Caco-2 (cell line): ENCODE measurements around the gene CDK5RAP2. TPM values are rescaled to one million over a fixed set of nuclear protein-coding genes. Genes with fewer than 3 reads are reported as not detected.

Experiments used
- BruUV-seq: library from RNA; stranded (reverse); fragments of 400-500 nt; replicated peaks from 2 replicates; lab custom pipeline; 2021; lab: Mats Ljungman, UMichigan
- CTCF ChIA-PET: fragments of 300-600 bp; sonication (Branson Sonifier 250); formaldehyde crosslinking; loops from one replicate; lab custom pipeline; 2022; ENCODE audit warnings: antibody characterized with exemption; lab: Charles Lee
- POLR2A ChIA-PET: fragments of 300-600 bp; sonication (Branson Sonifier 250); formaldehyde crosslinking; loops from one replicate; lab custom pipeline; 2022; ENCODE audit warnings: antibody characterized with exemption; lab: Charles Lee
- DNase-seq, 2 experiments: peaks; one replicate each; pipeline versions ENCODE4 v3.0.0 to v3.0.0-alpha.2; 2020 to 2022
- H3K27me3 ChIP-seq: replicated peaks from 2 replicates; pipeline ENCODE4 v1.6.0; 2011; ENCODE audit warnings: low read length; ENCODE audit not compliant: control insufficient read depth, insufficient read depth
- H3K36me3 ChIP-seq: 2 replicates; pipeline ENCODE4 v1.5.1; 2011; ENCODE audit warnings: low read length; ENCODE audit not compliant: control insufficient read depth, insufficient read depth
- H3K4me1 ChIP-seq: fragments of 250-450 bp; sonication (Bioruptor Pico); 2 replicates; pipeline ENCODE4 v1.5.1; 2020; ENCODE audit warnings: mild to moderate bottlenecking
- H3K4me3 ChIP-seq: 2 replicates; pipeline ENCODE4 v1.5.1; 2011; ENCODE audit warnings: low read depth, mild to moderate bottlenecking, control low read depth, low read length
- H3K9me3 ChIP-seq: fragments of 250-450 bp; sonication (Bioruptor Pico); 2 replicates; pipeline ENCODE4 v1.5.1; 2020; ENCODE audit warnings: mild to moderate bottlenecking, moderate library complexity
- H3K27ac Mint-ChIP-seq: one replicate; pipeline ENCODE4 v1.8.0; 2022; ENCODE audit warnings: mixed read lengths; ENCODE audit not compliant: unreplicated experiment
- H3K27me3 Mint-ChIP-seq: one replicate; pipeline ENCODE4 v1.8.0; 2022; ENCODE audit warnings: mixed read lengths; ENCODE audit not compliant: insufficient read depth, unreplicated experiment
- H3K36me3 Mint-ChIP-seq: one replicate; pipeline ENCODE4 v1.8.0; 2022; ENCODE audit warnings: mild to moderate bottlenecking, mixed read lengths; ENCODE audit not compliant: insufficient read depth, unreplicated experiment
- H3K4me1 Mint-ChIP-seq: one replicate; pipeline ENCODE4 v1.8.0; 2022; ENCODE audit warnings: low read depth, mixed read lengths; ENCODE audit not compliant: unreplicated experiment
- H3K4me3 Mint-ChIP-seq: one replicate; pipeline ENCODE4 v1.8.0; 2022; ENCODE audit warnings: mild to moderate bottlenecking, moderate library complexity, mixed read lengths; ENCODE audit not compliant: unreplicated experiment
- H3K9me3 Mint-ChIP-seq: one replicate; pipeline ENCODE4 v1.8.0; 2022; ENCODE audit warnings: mixed read lengths; ENCODE audit not compliant: unreplicated experiment
- intact Hi-C: fragments of 100-400 bp; cut with micrococcal nuclease; formaldehyde crosslinking; loops from one replicate; pipeline ENCODE4 v1.10.0; 2022; ENCODE audit not compliant: unreplicated experiment
- total RNA-seq: library from RNA; stranded (reverse); gene quantifications from 2 replicates; pipeline ENCODE4 v1.2.3, GENCODE V29; 2022
- TF ChIP-seq, protein P1 (sequence below), 2 experiments: fragments of 200-600 bp in 1 of 2; IDR thresholded peaks; 1 replicate in 1 of 2; 2 replicates in 1 of 2; pipeline versions ENCODE4 v1.5.1 to v1.8.0; 2011 to 2022; ENCODE audit warnings: antibody characterized with exemption in 1 of 2, control low read depth in 1 of 2, inconsistent platforms in 1 of 2, low read depth in 1 of 2, low read length in 1 of 2, mild to moderate bottlenecking in 1 of 2, moderate library complexity in 1 of 2; ENCODE audit not compliant: insufficient read depth in 1 of 2, severe bottlenecking in 1 of 2, unreplicated experiment in 1 of 2

Gene CDK5RAP2
- total RNA-seq, 1 experiment from 2014 or later: 71.3 TPM

DNA sequence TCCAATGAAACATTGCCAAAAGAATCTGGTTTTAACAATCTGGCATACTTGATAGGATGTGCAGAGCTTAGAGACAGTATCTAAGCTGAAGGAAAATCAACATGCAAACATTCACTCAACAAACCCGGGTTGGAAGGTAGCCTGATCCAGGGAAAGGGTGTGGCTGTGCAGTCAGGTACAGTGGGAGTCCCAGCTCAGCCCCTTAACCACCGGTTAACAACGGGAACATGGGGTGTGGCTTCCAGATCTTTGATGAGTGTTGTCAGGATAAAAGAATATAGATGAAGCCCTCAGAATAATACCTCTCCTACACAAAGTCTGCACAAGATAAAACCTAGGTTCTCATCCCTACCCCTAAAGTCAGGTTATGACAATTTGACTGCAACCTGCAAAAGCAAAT lies 127.3 kb downstream of the CDK5RAP2 start:
- BruUV-seq: no TSS peak
- TF ChIP-seq, protein P1, sequence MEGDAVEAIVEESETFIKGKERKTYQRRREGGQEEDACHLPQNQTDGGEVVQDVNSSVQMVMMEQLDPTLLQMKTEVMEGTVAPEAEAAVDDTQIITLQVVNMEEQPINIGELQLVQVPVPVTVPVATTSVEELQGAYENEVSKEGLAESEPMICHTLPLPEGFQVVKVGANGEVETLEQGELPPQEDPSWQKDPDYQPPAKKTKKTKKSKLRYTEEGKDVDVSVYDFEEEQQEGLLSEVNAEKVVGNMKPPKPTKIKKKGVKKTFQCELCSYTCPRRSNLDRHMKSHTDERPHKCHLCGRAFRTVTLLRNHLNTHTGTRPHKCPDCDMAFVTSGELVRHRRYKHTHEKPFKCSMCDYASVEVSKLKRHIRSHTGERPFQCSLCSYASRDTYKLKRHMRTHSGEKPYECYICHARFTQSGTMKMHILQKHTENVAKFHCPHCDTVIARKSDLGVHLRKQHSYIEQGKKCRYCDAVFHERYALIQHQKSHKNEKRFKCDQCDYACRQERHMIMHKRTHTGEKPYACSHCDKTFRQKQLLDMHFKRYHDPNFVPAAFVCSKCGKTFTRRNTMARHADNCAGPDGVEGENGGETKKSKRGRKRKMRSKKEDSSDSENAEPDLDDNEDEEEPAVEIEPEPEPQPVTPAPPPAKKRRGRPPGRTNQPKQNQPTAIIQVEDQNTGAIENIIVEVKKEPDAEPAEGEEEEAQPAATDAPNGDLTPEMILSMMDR (IDR thresholded peaks at IDR 0.05; ENCODE audit: insufficient read depth in 1 of 2, low read depth in 1 of 2, low read length in 1 of 2, severe bottlenecking in 1 of 2, unreplicated experiment in 1 of 2): no peak
- H3K9me3 Mint-ChIP-seq: no peaks in the 10 kb centered on the region
- no peak overlapping the region for H3K4me3 Mint-ChIP-seq
- Histone ChIP-seq H3K27me3 (no peaks in the 10 kb centered on the region), H3K4me3 (no peak overlapping the region), H3K4me1 (no peaks in the 10 kb centered on the region), H3K9me3 (no peaks in the 10 kb centered on the region), H3K36me3 (no peaks in the 10 kb centered on the region; the same call in 1 of the 2 replicates)
- ChIA-PET CTCF (no interaction called here), POLR2A (no interaction called here)
- H3K36me3 Mint-ChIP-seq: peaks cover 17% of the 10 kb centered on the region
- H3K4me1 Mint-ChIP-seq: no peaks in the 10 kb centered on the region
- no peak overlapping the region for H3K27ac Mint-ChIP-seq
- DNase-seq: no peak
- no peaks in the 10 kb centered on the region for H3K27me3 Mint-ChIP-seq
- intact Hi-C loops: no loop called here

DNA sequence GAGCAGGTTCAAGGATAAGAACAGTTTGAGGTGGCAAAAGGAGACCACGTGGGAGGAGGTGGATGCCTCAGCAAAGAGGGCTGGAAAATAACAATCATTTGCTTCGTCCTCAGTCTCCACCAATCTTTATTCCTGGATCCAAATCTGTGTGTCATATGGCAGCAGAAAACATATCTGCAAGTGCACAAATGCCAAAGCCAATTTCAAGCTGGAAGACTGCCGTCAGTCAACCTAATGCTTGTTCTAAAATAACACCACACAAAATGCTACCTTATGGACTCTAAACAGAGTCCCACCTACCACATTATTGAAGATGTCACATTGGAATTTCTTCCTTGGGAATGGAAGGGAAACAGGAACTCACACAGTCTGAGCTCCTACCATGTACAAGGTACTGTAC lies 129.1 kb downstream of the CDK5RAP2 start:
- Histone ChIP-seq H3K4me1 (no peaks in the 10 kb centered on the region), H3K27me3 (no peaks in the 10 kb centered on the region), H3K4me3 (no peak overlapping the region), H3K9me3 (no peaks in the 10 kb centered on the region), H3K36me3 (no peaks in the 10 kb centered on the region; the same call in 1 of the 2 replicates)
- CTCF ChIA-PET: no interaction called here
- TF ChIP-seq, protein P1 (IDR thresholded peaks at IDR 0.05; ENCODE audit: insufficient read depth in 1 of 2, low read depth in 1 of 2, low read length in 1 of 2, severe bottlenecking in 1 of 2, unreplicated experiment in 1 of 2): no peak
- no peak for DNase-seq
- H3K4me1 Mint-ChIP-seq: no peaks in the 10 kb centered on the region
- no peaks in the 10 kb centered on the region for H3K9me3 Mint-ChIP-seq
- H3K4me3 Mint-ChIP-seq: no peak overlapping the region
- intact Hi-C loops: no loop called here
- no TSS peak for BruUV-seq
- no peak overlapping the region for H3K27ac Mint-ChIP-seq
- POLR2A ChIA-PET: no interaction called here
- H3K36me3 Mint-ChIP-seq: peaks cover 24% of the 10 kb centered on the region
- H3K27me3 Mint-ChIP-seq: no peaks in the 10 kb centered on the region

DNA sequence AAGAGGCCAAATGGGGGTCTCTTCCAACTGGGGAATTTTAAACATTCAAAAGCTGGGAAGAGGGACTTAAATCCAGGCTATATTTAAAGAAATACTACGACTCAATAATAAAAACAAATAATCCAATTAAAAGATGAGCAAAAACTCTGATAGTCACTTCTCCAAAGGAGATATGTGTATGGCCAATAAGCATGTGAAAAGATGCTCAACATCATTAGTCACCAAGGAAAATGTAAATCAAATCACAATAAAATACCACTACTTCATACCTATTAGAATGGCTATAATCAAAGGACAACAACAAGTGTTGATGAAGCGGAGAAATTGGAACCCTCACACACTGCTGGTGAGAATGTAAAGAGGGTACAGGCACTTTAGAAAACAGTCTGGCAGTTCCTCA lies 130.4 kb downstream of the CDK5RAP2 start:
- intact Hi-C loops: no loop called here
- Mint-ChIP-seq H3K4me3 (no peak overlapping the region), H3K27me3 (no peaks in the 10 kb centered on the region), H3K9me3 (no peaks in the 10 kb centered on the region), H3K27ac (no peak overlapping the region), H3K36me3 (peaks cover 15% of the 10 kb centered on the region), H3K4me1 (no peaks in the 10 kb centered on the region)
- TF ChIP-seq, protein P1 (IDR thresholded peaks at IDR 0.05; ENCODE audit: insufficient read depth in 1 of 2, low read depth in 1 of 2, low read length in 1 of 2, severe bottlenecking in 1 of 2, unreplicated experiment in 1 of 2): no peak
- Histone ChIP-seq H3K36me3 (no peaks in the 10 kb centered on the region; the same call in 1 of the 2 replicates), H3K4me3 (no peak overlapping the region), H3K4me1 (no peaks in the 10 kb centered on the region), H3K27me3 (no peaks in the 10 kb centered on the region), H3K9me3 (no peaks in the 10 kb centered on the region)
- no peak for DNase-seq
- no TSS peak for BruUV-seq
- ChIA-PET CTCF (no interaction called here), POLR2A (no interaction called here)
